ENCODE data around the gene BCORL1. TPM values are rescaled to one million over a fixed set of nuclear protein-coding genes. Genes with fewer than 3 reads are reported as not detected.

BCORL1 gene
- total RNA-seq, 1 experiment from 2014 or later: 30.8 TPM

DNA sequence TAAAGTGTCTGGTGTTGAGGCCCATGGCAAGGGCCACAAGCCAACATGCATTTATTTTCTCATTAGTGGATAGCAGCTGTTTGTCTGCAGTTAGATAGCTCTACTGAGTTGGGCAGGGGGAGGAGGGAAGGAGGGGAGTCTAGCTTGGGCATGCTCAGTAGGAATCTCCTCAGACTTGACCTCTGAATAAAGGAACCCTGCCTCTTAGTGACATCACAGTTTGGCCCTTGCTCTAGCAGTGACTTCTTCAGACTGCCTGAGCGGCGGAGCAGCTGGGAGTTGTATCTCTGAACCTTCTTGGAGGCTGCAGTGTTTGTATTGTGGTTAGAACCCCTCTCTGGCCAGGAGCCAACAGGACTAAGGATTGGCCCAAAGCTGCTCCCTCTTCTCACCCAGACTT, 57.4 kb downstream of the BCORL1 start:
- H3K9ac ChIP-seq (ENCODE audit: low read length): no peak overlapping the region
- no peak overlapping the region for H2AFZ ChIP-seq (ENCODE audit: low read depth, low read length, poor library complexity, severe bottlenecking)
- H4K20me1 ChIP-seq (ENCODE audit: insufficient read depth): no peaks in the 10 kb centered on the region
- H3K4me1 ChIP-seq (ENCODE audit: control insufficient read depth in 1 of 2, insufficient read depth in 2 of 2, low read length in 2 of 2): no peaks in the 10 kb centered on the region
- TF ChIP-seq EZH2 (IDR thresholded peaks at IDR 0.05) (no peak), ZNF274 (IDR thresholded peaks at IDR 0.05; ENCODE audit: low read depth, low read length) (no peak), ZFX (IDR thresholded peaks at IDR 0.05) (no peak), CBX3 (IDR thresholded peaks at IDR 0.05; ENCODE audit: low read depth) (no peak), POLR2AphosphoS5 (IDR thresholded peaks at IDR 0.05; ENCODE audit: low read depth, low read length) (no peak), EGR1 (IDR thresholded peaks at IDR 0.05; ENCODE audit: low read depth) (no peak), RAD21 (IDR thresholded peaks at IDR 0.05; ENCODE audit: low read depth) (no peak), CEBPB (IDR thresholded peaks at IDR 0.05; ENCODE audit: low read depth) (no peak), EZH2phosphoT487 (IDR thresholded peaks at IDR 0.05; ENCODE audit: borderline replicate concordance) (no peak), FOSL1 (IDR thresholded peaks at IDR 0.05; ENCODE audit: low read depth) (no peak), SIN3A (IDR thresholded peaks at IDR 0.05; ENCODE audit: low read depth) (no peak), SP1 (IDR thresholded peaks at IDR 0.05; ENCODE audit: low read depth) (no peak), ELF1 (IDR thresholded peaks at IDR 0.05; ENCODE audit: borderline replicate concordance, low read depth) (no peak), YY1 (IDR thresholded peaks at IDR 0.05; ENCODE audit: extremely low read depth, insufficient replicate concordance, low read depth, low read length) (no peak), TCF7L2 (IDR thresholded peaks at IDR 0.05; ENCODE audit: borderline replicate concordance, extremely low read depth, insufficient read depth, insufficient read length) (no peak)
- TF ChIP-seq, protein P1, sequence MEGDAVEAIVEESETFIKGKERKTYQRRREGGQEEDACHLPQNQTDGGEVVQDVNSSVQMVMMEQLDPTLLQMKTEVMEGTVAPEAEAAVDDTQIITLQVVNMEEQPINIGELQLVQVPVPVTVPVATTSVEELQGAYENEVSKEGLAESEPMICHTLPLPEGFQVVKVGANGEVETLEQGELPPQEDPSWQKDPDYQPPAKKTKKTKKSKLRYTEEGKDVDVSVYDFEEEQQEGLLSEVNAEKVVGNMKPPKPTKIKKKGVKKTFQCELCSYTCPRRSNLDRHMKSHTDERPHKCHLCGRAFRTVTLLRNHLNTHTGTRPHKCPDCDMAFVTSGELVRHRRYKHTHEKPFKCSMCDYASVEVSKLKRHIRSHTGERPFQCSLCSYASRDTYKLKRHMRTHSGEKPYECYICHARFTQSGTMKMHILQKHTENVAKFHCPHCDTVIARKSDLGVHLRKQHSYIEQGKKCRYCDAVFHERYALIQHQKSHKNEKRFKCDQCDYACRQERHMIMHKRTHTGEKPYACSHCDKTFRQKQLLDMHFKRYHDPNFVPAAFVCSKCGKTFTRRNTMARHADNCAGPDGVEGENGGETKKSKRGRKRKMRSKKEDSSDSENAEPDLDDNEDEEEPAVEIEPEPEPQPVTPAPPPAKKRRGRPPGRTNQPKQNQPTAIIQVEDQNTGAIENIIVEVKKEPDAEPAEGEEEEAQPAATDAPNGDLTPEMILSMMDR (IDR thresholded peaks at IDR 0.05 in 2 of 3, conservative IDR thresholded peaks at IDR 0.05 in 1 of 3; ENCODE audit: borderline replicate concordance in 1 of 3, insufficient read depth in 1 of 3, low read depth in 2 of 3, low read length in 2 of 3): no peak
- TF ChIP-seq, protein P2, sequence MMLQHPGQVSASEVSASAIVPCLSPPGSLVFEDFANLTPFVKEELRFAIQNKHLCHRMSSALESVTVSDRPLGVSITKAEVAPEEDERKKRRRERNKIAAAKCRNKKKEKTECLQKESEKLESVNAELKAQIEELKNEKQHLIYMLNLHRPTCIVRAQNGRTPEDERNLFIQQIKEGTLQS (IDR thresholded peaks at IDR 0.05): no peak
- TF ChIP-seq, protein P3, sequence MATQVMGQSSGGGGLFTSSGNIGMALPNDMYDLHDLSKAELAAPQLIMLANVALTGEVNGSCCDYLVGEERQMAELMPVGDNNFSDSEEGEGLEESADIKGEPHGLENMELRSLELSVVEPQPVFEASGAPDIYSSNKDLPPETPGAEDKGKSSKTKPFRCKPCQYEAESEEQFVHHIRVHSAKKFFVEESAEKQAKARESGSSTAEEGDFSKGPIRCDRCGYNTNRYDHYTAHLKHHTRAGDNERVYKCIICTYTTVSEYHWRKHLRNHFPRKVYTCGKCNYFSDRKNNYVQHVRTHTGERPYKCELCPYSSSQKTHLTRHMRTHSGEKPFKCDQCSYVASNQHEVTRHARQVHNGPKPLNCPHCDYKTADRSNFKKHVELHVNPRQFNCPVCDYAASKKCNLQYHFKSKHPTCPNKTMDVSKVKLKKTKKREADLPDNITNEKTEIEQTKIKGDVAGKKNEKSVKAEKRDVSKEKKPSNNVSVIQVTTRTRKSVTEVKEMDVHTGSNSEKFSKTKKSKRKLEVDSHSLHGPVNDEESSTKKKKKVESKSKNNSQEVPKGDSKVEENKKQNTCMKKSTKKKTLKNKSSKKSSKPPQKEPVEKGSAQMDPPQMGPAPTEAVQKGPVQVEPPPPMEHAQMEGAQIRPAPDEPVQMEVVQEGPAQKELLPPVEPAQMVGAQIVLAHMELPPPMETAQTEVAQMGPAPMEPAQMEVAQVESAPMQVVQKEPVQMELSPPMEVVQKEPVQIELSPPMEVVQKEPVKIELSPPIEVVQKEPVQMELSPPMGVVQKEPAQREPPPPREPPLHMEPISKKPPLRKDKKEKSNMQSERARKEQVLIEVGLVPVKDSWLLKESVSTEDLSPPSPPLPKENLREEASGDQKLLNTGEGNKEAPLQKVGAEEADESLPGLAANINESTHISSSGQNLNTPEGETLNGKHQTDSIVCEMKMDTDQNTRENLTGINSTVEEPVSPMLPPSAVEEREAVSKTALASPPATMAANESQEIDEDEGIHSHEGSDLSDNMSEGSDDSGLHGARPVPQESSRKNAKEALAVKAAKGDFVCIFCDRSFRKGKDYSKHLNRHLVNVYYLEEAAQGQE (IDR thresholded peaks at IDR 0.05; ENCODE audit: low read depth): no peak
- TF ChIP-seq, protein P4, sequence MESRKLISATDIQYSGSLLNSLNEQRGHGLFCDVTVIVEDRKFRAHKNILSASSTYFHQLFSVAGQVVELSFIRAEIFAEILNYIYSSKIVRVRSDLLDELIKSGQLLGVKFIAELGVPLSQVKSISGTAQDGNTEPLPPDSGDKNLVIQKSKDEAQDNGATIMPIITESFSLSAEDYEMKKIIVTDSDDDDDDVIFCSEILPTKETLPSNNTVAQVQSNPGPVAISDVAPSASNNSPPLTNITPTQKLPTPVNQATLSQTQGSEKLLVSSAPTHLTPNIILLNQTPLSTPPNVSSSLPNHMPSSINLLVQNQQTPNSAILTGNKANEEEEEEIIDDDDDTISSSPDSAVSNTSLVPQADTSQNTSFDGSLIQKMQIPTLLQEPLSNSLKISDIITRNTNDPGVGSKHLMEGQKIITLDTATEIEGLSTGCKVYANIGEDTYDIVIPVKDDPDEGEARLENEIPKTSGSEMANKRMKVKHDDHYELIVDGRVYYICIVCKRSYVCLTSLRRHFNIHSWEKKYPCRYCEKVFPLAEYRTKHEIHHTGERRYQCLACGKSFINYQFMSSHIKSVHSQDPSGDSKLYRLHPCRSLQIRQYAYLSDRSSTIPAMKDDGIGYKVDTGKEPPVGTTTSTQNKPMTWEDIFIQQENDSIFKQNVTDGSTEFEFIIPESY (IDR thresholded peaks at IDR 0.05; ENCODE audit: extremely low read depth, insufficient replicate concordance, low read length): no peak
- TF ChIP-seq, protein P5, sequence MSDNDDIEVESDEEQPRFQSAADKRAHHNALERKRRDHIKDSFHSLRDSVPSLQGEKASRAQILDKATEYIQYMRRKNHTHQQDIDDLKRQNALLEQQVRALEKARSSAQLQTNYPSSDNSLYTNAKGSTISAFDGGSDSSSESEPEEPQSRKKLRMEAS (IDR thresholded peaks at IDR 0.05): no peak
- H3K79me2 ChIP-seq (ENCODE audit: insufficient read depth, low read length): no peaks in the 10 kb centered on the region
- intact Hi-C loops (cut with micrococcal nuclease): no loop called here
- BruUV-seq (replicated peaks): no TSS peak
- H3K4me2 ChIP-seq (ENCODE audit: low read length): no peak overlapping the region
- peaks cover 0 to 11% of the 10 kb centered on the region in 2 experiments; a peak in 2 of 4 replicates for H3K36me3 ChIP-seq (ENCODE audit: control insufficient read depth in 1 of 2, insufficient read depth in 2 of 2, low read length in 2 of 2)
- no peak overlapping the region for H3K4me3 ChIP-seq (replicated peaks in 1 of 2; ENCODE audit: low read depth in 1 of 2, low read length in 2 of 2)
- no peaks in the 10 kb centered on the region for H3K27me3 ChIP-seq (ENCODE audit: insufficient read depth, low read length)
- ChIA-PET RAD21 (ENCODE audit: low non-redundant PET in 1 of 2, low total read pairs in 2 of 2, uncharacterized antibody in 2 of 2, unreplicated experiment in 2 of 2) (no interaction called here), POLR2A (no interaction called here), CTCF (interaction anchor here (0.8 kb wide), 1 partner anchor 21 kb away, joined by 3 read pairs; no protein-coding TSS in a partner anchor)
- no peak overlapping the region for H3K27ac ChIP-seq (ENCODE audit: low read depth, low read length)
- no peak for ATAC-seq
- H3K9me2 ChIP-seq (ENCODE audit: insufficient read depth): no peaks in the 10 kb centered on the region
- no peak for DNase-seq (ENCODE audit: low read depth, low spot score)
- no peaks in the 10 kb centered on the region for H3K9me3 ChIP-seq (ENCODE audit: control insufficient read depth in 1 of 2, insufficient read depth in 1 of 2, low read depth in 1 of 2, low read length in 2 of 2)
